Anterior cingulate cortex (tissue), 58 donors: ENCODE measurements around the gene ZSWIM4.
"Not testable (repeated sequence)": the region's sequence is repeated elsewhere in the genome, so short reads cannot be mapped to it uniquely, and the experiment has no call there.

Experiments used
- DNase-seq, 58 donors: peaks; one replicate each; lab custom pipeline; 2025; lab: John Stamatoyannopoulos, UW

Gene ZSWIM4

DNA sequence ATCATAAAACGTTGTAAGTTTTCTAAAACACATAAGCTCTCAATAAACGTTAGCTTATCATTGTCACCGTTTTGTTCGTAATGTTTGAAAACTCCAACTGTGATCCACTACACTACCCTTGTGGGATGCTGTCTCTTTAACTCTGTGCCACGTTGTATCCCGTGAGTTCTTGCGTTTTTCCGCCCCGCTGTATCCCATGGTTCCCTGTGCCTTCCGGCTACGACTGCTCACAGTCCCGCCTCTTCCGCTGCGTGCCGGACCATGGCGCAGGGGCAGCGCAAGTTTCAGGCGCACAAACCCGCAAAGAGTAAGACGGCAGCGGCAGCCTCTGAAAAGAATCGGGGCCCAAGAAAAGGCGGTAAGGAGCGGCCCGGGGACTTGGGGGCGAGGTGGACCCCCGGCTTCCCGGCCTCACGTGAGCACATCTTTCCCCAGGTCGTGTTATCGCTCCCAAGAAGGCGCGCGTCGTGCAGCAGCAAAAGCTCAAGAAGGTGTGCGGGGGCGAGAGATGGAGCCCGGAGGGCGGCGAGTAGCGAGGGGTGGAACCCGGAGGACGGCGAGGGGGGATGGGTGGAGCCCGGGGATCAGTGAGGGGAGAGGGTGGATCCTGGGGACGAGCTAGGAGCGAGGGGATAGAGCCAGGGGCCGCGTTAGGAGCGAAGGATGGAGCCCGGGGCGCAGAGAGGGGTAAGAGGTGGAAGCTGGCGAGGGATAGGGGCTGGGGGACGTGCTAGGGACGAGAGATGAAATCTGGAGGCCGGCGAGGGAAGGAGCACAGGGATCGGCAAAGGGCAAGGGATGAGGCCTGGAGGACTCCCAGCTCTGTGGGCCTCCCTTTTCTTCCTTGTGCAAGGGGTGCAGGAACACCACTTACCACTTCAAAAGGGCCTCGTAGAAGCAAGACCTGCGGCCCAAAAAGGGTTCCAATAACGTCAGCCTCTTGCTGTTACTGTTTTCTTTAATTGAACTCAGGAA is 20.7 kb upstream of the ZSWIM4 start, which contains the start of gene C19orf53:
C19orf53 (plus strand) TSS at position 240 of the 975 bp plus-strand sequence; CDS start at position 262, 22 bp downstream.
- peak; percentile 39 to 95 (median 88) for DNase-seq

DNA sequence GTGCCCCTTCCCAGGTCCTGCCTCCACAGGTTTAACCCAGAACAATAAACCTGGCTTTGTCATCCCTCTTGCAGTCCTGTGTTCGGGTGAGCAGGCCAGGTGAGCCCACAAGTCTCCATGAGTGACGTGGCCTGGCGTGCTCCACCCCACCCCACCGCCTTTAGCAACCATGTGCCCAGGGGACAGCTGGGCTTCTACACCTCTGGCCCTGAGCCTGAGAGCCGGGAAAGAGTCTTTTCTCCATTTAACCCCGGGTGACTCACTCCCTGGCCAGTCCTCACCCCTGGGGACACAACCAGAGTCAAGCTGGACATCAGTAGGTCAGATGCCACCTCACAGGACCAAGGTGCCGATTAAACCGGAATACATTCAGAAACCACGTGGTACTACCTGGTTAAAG is 16.8 kb upstream of the ZSWIM4 start:
- DNase-seq = no peak

DNA sequence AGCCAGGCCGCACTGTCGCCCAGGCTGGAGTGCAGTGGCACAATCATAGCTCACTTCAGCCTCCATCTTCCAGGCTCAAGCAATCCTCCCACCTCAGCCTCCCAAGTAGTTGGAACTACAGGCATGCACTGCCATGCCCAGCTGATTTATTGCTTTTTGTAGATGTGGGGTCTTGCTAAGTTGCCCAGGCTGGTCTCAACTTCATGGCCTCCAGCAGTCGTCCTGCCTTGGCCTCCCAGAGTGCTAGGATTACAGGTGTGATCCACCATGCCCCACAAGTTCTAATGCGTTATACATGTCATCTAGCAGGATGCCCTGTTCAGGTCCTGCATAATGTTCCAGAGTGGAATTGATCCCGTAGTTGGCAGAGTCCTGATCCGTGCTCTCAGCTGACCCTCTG is 16.4 kb upstream of the ZSWIM4 start:
- no peak for DNase-seq

DNA sequence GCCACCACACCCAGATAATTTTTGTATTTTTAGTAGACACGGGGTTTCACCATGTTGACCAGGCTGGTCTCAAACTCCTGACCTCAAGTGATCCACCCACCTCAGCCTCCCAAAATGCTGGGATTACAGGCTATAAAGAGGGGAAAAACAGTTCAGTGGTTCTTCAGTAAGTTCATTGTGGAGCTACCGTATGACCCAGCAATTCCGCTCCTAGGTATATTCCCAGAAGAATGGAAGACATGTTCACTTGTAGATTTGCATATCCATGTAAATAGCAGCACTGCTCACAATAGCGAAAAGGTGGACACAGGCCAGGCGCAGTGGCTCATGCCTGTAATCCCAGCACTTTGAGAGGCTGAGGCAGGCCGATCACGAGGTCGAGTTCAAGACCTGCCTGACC is 15.4 kb upstream of the ZSWIM4 start:
- not testable (repeated sequence) for DNase-seq

DNA sequence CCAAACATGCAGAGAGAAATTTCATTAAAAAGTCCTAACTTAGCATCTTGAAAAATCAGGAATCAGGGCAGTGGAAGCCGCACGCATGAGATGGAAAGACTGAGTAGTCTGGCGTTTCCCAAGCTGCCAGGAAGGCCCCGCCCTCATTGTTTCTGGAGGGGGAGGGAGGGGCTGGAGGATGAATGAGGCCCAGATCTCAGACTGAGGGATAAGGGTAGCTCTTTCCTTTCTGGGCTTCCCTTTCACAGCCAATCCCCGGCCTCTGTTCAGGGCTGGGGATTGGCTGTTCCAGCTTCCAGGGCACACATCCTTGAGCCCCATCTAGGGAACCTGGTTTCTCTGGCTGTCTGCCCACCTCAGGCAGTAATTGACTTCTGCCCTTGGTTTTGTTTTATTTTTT is 13.7 kb upstream of the ZSWIM4 start:
- DNase-seq = peak in 17 of 58 donors; percentile 4 to 58 (median 15)

DNA sequence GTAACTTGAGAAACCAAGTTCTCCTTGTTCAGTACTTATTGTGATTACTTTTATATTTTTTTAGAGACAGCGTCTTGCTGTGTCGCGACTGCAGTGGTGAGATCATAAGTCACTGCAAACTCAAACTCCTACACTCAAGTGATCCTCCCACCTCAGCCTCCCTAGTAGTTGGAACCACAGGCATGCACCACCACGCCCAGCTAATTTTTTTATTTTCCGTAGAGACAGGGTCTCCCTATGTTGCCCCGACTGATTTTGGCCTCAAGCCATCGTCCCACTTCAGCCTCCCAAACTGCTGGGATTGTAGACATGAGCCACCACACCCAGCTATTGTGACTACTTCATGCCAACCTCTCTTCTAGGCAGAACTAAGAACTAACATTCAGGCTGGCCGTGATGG is 12.7 kb upstream of the ZSWIM4 start:
- DNase-seq = no peak

DNA sequence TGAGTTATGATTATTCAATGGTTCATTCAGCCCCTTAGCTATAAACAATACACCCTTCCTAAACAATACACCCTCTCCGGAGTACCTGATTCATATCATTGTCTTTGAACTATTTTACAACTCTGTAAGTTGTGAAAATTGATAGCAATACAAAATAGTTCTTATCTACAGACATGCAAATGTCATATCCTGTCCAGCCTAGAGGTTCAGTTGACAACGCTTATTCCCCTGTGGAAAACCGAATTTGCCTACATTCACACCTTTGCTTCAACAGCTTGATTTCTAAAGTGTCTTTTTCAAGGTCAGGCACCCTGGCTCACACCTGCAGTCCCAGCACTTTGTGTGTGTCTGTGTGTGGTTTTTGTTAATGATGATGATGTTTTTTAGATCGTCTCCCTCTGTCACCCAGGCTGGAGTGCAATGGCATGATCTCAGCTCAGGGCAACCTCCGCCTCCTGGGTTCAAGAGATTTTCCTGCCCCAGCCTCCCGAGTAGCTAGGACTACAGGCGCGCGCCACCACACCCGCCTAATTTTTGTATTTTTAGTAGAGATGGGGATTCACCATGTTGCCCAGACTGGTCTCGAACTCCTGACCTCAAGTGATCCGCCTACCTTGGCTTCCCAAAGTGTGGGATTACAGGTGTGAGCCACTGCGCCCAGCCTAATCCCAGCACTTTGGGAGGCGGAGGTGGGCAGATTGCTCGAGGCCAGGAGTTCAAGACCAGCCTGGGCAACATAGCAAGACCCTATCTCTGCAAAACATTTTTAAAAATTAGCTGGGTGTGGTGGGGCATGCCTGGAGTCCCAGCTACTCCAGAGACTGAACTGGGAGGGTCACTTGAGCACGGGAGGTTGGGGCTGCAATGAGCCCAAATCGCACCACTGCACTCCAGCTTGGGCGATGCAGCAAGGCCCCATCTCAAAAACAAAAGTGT is 11.4 kb upstream of the ZSWIM4 start:
- DNase-seq = no peak

DNA sequence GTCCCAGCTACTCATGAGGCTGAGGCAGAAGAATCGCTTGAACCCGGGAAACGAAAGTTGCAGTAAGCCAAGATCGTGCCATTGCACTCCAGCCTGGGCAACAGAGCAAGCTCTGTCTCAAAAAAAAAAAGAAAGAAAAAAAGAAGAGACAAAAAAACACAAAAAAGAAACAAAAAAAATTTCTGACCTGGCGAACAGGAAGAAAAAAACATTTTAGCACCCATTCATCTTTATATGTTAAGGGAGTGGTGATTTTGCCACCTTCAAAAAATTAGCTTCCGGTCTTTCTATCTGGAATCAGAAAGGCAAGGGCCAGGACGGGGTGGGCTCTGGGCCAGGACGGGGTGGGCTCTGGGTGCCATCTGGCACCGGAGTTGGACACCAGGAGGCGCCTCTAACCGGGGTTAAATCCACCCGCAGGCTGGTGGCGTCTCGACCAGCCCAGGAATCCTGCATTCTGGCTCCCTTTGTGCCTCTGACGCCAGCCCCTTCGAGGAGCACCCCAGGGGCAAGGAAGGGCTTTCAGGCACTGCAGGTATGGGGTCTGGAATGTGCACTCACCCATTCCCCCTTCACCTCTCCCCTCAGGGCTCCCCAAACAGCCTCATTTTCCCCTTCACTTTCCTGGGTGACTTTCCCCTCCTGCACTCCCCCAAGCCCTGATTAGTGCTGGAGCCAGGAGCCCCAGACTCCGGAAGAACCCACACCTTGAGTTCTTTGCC is 10.4 kb upstream of the ZSWIM4 start:
- peak in 41 of 58 donors; percentile 7 to 66 (median 35) for DNase-seq

DNA sequence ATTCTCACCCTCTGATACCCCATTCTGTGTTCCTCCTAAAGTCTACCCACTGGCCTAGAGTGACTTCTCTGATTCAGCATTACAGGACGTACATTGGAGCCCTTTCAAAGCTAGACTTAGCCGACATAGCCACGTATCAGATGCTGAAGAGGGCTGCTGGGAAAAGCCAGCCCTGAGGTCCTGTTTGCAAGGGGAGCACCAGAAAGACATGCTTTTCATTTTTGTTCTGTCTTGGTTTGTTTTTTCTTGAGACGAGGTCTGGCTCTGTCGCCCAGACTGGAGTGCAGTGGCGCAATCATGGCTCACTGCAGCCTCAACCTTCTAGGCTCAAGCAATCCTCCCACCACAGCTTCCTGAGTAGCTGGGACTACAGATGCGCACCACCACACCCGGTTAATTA is 6.3 kb upstream of the ZSWIM4 start:
- no peak for DNase-seq

DNA sequence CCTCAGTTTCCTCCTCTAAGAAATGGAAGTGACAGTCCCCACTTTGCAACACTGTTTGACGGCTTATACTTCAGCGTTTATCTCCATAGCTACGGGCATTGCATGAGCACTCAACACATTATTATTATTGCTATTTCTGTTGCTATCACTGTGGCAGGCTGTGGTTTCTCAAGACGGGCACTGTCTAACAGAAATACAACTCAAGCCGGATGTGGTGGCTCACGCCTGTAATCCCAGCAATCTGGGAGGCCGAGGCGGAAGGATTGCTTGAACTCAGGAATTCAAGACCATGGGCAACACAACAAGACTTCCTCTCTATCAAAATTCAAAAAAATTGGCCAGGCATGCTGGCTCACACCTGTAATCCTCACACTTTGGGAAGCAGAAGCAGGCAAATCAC is 4.9 kb upstream of the ZSWIM4 start:
- DNase-seq = no peak

DNA sequence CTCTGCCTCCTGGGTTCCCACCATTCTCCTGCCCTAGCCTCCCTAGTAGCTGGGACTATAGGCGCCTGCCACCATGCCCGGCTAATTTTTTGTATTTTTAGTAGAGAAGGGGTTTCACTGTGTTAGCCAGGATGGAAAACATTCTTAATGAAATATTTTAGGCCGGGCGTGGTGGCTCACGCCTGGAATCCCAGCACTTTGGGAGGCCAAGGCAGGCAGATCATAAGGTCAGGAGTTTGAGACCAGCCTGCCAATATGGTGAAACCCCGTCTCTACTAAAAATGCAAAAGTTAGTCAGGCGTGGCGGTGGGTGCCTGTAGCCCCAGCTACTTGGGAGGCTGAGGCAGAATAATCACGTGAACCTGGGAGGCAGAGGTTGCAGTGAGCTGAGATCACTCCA is 1.9 kb upstream of the ZSWIM4 start:
- not testable (repeated sequence) for DNase-seq

DNA sequence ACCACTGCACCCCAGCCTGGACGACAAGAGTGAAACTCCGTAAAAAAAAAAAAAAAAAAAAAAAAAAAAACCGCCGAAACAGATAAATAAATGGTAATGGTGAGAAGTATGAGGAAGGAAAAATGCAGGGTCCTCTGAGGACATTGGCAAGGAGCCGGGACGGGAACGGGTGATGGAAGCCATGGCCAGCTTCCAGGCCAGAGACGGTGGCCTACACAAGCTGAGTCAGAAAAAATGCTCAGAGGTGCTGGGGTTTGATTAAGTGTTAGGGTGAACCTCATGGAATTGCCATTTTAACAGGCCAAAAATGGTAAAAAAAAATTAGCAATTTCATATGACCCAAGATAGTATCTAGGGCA is 866 bp upstream of the ZSWIM4 start:
- peak in 9 of 58 donors; percentile 5 to 57 (median 20) for DNase-seq

DNA sequence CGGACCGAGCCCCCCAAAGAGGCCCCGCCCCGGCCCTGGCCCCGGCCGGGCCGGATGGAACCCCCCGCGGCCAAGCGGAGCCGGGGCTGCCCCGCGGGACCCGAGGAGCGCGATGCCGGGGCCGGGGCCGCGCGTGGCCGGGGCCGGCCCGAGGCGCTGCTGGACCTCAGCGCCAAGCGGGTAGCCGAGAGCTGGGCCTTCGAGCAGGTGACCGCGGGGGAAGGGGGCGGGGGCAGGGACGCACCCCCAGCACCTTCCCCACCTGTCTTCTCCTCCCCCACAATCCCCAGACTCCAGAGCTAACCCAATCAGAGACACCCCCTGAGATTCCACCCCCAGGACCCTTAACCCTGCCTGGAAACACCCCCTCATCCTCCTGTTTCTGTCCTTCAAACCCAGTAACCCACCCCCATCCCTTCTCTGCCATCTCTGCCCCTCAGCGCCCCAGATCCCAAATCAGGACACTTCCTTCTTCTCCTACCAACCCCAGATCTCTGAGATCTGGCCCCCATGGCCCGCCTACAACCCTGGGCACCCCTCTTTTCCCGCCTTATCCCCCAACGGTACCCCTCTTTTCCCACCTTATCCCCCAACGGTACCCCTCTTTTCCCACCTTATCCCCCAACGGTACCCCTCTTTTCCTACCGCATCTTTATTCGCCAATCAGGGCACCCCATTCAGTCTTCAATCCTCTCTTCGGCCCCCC is 505 bp downstream of the ZSWIM4 start:
- DNase-seq = peak in 2 of 58 donors; percentile 7 to 30

DNA sequence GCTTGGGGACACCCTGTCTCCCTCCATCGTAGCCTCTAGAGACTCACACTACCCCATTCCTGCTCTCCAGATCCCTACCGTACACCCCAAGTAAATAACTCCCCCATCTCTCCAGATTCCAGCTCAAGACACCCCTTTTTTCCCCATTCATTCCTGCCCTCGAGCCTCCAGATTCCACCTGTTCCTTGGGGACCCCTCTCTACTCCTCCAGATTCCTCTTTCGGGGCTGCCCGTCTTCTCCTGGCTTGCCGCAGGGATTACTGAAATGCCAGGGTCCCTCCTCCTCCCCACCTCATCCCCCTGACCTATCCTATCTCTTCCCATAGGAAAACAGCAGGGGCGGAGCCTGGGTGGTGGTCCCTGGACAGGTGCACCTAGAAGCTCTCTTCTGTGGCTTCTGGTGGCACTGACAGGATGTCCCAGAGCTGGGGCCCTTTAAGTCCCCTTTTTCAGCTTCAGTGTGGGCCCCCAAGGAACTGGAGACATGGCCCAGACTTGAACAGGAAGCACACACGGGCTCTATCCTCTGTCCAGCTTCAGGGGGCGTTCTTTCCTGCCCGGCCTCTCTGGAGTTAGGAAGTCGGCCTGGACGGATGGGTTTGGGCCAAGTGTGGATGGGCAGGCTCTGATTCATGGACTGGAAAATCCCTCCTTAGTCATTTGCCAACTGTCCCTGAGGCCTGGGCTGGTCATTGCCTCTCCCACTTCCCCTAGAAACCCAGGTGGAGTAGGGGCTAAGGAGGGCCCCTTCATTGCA is 1.2 kb downstream of the ZSWIM4 start:
- DNase-seq = peak in 5 of 58 donors; percentile 12 to 35 (median 22)

DNA sequence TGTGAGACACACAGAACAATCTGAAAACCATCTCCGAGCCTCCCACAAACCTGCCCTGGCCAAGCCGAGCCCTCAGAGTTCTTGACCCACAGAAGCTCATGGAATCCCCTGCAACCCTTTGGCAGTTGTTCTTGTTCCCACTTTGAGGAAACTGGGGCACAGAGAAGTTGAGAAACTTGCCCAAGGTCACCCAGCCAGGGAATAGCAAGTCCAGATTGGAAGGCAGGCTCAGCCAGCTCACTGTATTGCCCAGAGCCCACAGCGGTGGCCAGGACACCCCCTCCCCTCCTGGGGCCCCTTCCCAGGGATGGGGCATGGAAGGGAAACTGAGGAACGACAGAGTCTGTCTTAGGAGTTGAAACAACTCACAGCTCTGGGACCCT is 1.8 kb downstream of the ZSWIM4 start:
- no peak for DNase-seq

DNA sequence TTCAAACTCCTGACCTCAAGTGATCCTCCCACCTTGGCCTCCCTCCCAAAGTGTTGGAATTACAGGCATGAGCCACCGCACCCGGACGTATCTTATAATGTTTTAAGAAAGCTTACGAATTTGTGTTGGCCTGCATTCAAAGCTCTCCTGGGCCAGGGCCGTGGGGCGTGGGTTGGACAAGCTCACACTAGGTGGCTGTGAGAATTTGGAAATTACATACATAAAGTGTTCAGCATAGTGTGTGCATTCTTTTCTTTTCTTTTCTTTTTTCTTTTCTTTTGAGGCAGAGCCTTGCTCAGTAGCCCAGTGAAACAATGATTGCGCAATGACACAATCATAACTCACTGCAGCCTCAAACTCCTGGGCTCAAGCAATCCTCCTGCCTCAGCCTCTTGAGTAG is 2.6 kb downstream of the ZSWIM4 start:
- DNase-seq = no peak

DNA sequence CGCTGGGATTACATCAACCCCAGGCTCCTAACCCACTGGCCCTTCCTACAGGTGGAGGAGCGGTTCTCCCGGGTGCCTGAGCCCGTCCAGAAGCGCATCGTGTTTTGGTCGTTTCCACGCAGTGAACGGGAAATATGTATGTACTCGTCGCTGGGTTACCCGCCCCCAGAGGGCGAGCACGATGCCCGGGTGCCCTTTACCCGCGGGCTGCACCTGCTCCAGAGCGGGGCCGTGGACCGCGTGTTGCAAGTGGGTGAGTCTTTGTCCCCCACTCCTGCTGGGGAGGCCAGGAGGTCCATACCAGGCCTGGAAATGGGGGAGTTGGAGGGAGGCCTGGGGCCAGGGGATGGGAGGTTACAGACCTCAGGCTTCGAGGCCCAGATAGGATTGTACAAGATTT is 4.4 kb downstream of the ZSWIM4 start:
- no peak for DNase-seq

DNA sequence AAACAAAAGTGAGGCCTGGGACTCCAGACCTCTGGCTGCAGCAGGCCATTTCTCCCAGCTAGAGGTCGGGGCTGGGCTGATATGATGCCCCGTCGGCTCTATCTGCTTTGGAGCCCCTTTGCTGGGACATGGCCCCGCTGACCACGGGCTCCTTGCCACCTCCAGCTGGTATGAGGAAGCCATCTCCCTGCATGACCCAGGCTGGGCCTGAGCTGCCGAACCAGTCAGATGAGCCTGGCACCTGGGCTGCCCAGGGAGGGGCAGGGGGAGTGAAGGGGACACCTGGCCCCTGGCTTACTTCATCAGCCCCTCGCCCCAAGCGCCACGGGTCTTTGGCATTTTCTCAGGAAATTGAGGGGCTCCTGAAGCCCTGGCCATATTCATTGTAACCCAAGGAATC is 7.8 kb downstream of the ZSWIM4 start:
- DNase-seq = no peak
